Erythroblast (primary cell): ENCODE measurements around the gene WNT7A.

Source experiments
- DNase-seq, 2 experiments: peaks; one replicate each; lab custom pipeline; 2025; lab: John Stamatoyannopoulos, UW
- GATA1 ChIP-seq: IDR thresholded peaks from 2 replicates; pipeline ENCODE4 v1.6.1; 2011; ENCODE audit warnings: low read depth, mild to moderate bottlenecking, control low read depth, low read length, moderate library complexity
- POLR2A ChIP-seq: IDR thresholded peaks from 2 replicates; pipeline ENCODE4 v1.6.1; 2011; ENCODE audit warnings: mild to moderate bottlenecking, low read length

Gene WNT7A

GRCh38 chr3:13841141-13841540 lies 38.7 kb downstream of the WNT7A start:
- no peak for TF ChIP-seq GATA1
- no peak for TF ChIP-seq POLR2A
- DNase-seq: no peak

- no peak for DNase-seq
- no peak for TF ChIP-seq POLR2A
- TF ChIP-seq GATA1: no peak
Measured at GRCh38 chr3:13840456-13840855, 39.4 kb downstream of the WNT7A start.

- no peak for DNase-seq
- TF ChIP-seq GATA1: no peak
- TF ChIP-seq POLR2A: no peak
Measured at GRCh38 chr3:13839726-13840340, 40.0 kb downstream of the WNT7A start.

- TF ChIP-seq GATA1: no peak
- no peak for TF ChIP-seq POLR2A
- DNase-seq: no peak
Measured at GRCh38 chr3:13839253-13839652, 40.6 kb downstream of the WNT7A start.

GRCh38 chr3:13838421-13838820 lies 41.5 kb downstream of the WNT7A start:
- no peak for DNase-seq
- TF ChIP-seq GATA1 (no peak), POLR2A (no peak)

- TF ChIP-seq POLR2A: no peak
- no peak for TF ChIP-seq GATA1
- no peak for DNase-seq
Measured at GRCh38 chr3:13837751-13838150, 42.1 kb downstream of the WNT7A start.

- no peak for DNase-seq
- TF ChIP-seq POLR2A (no peak), GATA1 (no peak)
Measured at GRCh38 chr3:13836658-13837587, 42.9 kb downstream of the WNT7A start.

GRCh38 chr3:13835246-13835645 lies 44.6 kb downstream of the WNT7A start:
- DNase-seq: no peak
- TF ChIP-seq POLR2A (no peak), GATA1 (no peak)

- DNase-seq: no peak
- TF ChIP-seq POLR2A (no peak), GATA1 (no peak)
Measured at GRCh38 chr3:13834258-13835035, 45.4 kb downstream of the WNT7A start.

GRCh38 chr3:13833506-13834257 lies 46.2 kb downstream of the WNT7A start:
- no peak for DNase-seq
- TF ChIP-seq POLR2A: no peak
- no peak for TF ChIP-seq GATA1

- DNase-seq: no peak
- TF ChIP-seq GATA1 (no peak), POLR2A (no peak)
Measured at GRCh38 chr3:13832130-13832529, 47.7 kb downstream of the WNT7A start.

GRCh38 chr3:13831386-13831996 lies 48.4 kb downstream of the WNT7A start:
- DNase-seq: no peak
- no peak for TF ChIP-seq POLR2A
- no peak for TF ChIP-seq GATA1

GRCh38 chr3:13829311-13829710 lies 50.6 kb downstream of the WNT7A start:
- TF ChIP-seq GATA1: no peak
- no peak for TF ChIP-seq POLR2A
- no peak for DNase-seq
